GM21423 (cell line): Measurements from ENCODE around the gene RBCK1.
"Not testable (repeated sequence)": the region's sequence is repeated elsewhere in the genome, so short reads cannot be mapped to it uniquely, and the experiment has no call there.

Source experiments
- ATAC-seq: cut with Tn5 transposase; IDR thresholded peaks from one replicate; pipeline ENCODE4 v1.9.1; 2021; ENCODE audit warnings: mild to moderate bottlenecking, moderate library complexity; ENCODE audit not compliant: unreplicated experiment

Gene RBCK1

DNA sequence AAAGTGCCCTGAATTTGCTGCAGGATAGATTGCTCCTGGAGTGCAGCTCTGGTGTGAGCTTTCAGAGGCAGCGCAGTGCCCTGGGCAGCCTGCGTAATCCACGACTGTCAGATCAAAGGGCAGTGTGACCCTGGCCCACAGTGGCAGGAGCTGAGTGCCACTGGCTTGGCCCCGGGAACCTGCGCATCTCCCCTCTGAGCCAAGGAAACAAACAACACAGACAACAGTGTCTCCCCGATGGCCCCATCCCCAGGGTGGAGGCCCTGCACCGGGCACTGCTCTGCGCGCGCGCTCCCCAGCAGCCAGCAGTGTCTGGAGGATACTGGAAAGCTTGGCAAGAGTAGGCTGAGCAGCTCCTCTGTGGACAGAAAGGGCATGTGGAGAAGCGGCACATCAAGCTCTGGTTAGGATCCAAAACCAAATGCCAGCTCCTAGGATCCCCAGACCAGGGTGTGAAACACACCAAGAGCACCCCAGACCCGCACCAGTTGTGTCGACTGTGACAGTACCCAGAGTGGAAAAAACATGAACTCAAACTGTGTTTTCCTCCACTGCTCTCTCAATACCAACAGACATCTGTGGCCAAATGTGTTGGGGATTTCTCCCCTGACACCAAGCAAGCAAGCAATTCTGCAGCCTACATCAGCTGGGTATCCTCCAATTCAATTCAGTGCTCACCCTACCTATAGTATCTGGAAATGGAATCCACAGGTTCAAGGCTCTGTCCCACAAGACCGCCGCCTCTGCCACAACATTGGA lies 26.7 kb downstream of the RBCK1 start:
- ATAC-seq: no peak

DNA sequence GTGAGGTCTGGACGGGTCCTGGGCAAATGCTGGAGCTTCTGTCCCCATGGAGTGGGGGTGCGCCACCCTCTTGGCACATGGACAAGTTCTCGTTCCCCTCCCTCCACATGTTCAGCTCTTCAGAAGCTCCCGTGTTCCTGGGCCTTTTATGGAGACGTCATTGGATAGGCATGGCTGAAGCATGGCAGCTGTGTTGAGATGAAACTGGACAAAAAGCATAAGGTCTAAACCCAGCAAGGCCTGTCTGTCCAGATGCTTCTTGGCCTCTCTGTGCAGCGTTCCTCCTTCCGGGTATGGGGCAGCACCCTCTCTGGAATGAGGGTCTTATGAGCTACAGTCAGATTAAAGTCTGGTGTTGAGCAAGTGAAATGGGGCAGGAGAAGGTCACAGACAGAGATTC lies 27.5 kb downstream of the RBCK1 start:
- no peak for ATAC-seq

DNA sequence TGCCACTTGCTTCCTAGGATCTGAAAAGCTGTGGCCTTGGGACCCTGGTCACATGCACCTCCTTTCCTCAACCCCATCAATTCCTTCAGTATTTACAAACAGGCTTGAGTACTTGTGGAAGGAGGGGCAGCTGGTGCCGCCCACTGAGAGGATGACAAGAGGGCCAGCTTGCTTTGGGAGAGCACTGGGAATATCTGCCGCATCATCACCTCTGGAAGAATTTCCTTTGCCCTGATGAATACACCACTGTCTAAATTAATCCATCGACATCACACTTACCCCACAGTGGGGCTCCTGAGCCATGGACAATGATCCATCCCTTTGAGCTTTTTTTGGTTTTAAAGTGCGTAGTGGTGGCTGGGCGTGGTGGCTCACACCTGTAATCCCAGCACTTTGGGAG lies 28.4 kb downstream of the RBCK1 start:
- ATAC-seq: no peak

DNA sequence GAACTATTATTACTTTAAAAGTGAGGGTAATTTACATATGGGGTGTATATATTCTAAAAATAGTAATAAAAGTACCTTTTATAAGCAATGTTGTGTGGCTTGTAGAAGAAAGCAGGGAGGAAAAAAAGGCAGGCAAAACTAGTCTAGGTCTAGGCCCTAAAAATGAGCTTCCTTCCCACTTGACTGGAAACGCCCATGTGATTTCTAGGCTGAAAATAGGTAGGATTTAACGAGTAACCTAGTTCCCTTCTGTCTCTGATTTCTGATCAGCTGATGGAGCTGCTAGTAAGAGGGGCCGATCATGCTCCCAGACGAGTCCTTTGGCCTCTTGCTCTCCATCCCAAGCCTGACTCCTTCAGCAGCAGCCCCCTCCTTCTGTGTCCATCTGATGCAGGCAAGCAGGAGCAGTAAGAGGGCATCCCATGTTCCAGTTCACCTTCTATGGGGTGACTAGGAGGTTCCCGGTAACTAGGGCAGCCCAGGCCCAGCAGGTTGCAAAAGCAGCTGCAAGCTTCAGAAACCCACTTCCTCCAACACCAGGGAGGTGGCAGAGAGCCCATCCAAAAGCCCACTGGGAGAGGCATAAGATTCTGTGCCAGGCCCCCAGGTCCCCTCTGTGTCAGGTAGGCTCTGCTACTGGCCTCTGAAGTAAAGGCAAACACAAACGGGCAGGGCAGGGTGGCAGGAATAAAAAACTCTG lies 29.8 kb downstream of the RBCK1 start:
- ATAC-seq: no peak

DNA sequence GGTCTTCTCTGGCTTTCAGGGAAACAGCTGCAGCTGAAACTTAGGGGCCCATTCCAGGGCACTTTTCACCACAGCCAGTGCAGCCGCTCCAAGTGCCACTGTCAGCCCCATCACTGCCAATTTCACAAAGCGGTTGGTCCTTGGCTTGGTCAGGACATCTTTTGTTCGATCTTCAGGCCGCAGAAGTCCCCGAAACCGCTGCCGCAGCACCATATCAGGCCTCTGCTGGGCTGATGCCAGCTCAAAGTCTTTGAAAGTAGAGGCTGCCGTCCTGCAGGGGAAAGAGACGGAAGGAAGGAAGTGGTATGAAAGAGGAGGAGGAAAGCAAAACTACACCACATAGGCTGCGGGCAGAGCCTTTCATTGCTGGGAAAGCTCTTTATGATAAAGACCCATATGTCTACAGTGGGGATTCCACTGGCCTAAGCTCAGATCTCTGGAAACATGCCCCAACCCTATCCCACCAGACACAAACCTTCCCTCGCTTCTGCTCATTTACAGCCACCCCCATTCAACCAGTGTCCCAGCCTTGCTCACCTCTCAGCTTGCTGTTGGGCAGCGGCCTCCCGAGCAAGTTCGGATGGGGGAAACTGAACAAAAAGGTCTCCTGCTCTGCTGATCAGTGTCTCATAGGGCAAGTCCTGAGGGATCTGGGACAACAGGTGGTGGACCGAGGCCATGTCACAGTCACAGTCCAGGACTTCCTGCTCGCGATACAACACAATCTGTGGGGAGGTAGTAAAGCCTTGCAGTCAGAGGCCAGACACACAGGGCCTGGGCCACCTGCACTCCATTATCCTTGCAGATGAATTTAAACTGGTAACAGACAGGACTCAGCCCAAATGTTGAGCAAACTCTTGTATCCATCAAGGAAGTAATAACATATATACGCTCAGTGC lies 30.7 kb downstream of the RBCK1 start:
- peak; percentile 54 for ATAC-seq

DNA sequence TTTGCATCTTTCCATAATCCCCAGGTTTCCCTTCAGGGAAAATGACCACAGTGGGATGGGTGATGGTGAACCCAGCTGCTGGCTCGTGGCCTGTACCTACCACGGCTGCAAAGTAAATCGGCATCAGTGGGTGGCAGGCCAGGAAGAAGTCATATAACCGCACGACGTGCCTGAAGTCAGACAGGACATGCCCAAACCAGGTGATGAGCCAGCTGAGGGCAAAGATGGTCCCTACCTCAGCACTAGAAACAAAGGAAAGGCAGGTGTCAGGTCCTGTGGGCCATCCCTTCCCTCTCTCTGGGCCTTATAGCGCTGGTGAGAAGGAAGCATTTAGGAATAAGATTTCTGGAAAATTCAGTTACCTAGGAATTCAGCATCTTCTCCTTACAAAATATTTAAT lies 32.0 kb downstream of the RBCK1 start:
- ATAC-seq: no peak

DNA sequence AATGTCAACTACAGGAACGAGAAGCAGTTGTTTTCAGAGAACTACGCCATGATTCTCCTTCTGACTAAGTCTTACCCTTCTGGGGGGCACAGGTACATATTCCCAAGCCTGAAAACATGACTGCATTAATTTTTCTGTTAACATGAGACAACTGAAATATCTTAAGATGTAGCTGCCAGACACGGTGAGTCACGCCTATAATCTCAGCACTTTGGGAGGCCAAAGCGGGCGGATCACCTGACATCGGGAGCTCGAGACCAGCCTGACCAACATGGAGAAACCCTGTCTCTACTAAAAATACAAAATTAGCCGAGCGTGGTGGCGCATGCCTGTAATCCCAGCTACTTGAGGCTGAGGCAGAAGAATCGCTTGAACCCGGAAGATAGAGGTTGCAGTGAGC lies 32.5 kb downstream of the RBCK1 start:
- no peak for ATAC-seq

DNA sequence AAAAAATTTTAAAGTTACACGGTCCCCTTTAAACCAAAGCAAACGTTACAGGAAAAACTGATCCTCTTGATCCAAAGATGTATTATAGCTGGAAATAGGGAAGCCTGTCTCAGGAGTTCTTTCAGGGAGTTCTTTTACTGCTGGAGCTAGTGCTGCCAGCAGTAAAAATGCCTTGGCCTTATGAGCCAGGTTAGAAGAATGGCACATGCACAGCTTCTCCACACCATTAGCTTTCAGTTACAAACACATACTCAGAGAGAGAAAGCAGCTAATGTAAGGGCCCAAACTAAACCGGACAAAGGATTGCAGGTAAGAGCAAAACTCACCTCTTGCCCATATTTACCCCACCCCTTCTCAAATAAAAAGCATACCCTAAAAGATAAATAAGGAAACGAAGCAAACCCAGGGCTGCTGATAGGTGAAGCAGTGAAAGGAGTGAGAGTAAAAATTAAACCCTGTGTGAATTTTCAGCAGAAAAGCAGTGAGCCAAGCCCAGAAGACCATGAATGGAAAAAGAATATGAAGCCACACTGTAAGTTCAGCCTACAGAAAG lies 35.2 kb downstream of the RBCK1 start:
- ATAC-seq: no peak

DNA sequence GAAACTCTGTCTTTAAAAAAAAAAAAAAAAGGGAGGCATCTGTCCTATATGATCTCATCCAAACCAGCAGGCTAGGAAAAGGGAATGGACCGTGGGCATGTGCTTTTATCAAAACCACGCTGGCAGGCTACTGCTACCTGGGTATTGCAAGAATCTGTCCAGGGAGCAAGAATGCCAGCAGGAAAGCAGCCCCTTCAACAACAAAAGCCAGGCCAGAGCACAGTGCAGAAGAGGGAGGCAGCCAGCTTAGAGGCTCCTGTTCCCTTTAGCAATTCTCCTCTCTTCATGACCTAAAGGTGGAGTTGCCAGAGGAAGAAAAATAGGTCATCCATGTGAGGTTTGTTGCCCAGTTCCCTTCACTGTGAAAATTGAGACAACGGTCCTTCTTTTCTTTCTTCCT lies 36.0 kb downstream of the RBCK1 start:
- ATAC-seq: no peak

DNA sequence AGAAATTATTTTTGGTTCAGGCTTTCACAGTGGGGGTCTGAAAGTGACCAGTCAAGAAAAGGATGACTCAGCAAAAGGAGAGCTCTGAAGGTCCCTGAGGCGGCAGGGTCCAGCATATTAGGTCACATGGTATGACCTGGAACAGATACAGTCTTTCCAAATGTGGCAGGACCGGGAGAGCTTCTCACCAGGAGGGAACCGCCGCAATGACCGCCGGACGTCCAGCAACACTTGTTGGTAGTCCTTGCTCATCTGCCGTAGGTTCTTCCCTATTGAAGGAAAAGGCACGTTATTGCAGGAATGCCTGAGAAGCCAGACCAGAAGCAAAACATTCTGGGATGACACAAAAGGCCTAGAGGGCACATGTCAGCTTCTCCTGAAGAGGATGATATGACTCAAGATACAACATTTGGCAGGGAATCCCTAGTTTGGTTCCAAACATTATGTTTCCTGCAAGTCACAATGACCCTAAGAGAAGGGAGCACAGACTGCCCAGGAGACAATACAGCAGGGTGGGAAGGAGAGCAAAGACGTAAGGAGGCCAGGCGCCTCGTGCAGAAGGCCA lies 36.8 kb downstream of the RBCK1 start:
- ATAC-seq: no peak

DNA sequence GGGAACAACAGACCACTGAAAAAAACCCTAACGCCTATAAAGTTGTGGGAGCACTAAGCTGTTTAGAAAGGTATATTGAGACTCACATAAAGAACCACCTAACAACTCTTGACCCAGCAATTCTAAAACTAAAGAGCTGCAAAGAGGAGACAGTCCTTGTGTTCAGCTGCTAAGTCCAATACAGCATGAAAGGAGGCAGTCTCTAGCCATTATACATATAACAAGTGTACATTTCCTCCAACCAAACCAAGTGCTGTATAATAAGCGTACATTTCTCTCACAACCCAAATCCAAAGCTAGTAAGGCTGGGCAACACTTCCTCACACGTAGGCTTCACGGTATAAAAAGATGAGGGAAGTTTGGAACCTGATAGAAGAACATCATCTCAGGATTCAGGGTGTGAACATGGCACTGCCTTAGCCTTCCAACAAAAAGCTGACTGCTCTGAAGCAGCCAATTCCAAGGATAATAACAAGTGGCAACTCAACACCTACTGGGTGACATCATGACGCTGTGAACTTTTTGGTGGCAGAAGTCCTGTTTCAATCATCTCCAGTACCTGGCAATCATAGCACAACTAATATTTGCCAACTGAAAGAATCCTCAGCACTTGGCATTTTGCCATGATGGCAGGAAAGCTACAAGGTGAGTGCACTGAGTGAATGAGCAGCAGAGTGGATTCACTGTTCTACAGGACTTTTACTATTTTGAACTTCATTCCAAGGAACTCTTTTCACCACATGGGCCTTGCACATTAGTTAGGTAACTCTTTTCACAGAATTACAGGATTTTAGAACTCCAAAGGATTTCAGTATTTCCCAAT lies 37.6 kb downstream of the RBCK1 start:
- no peak for ATAC-seq

DNA sequence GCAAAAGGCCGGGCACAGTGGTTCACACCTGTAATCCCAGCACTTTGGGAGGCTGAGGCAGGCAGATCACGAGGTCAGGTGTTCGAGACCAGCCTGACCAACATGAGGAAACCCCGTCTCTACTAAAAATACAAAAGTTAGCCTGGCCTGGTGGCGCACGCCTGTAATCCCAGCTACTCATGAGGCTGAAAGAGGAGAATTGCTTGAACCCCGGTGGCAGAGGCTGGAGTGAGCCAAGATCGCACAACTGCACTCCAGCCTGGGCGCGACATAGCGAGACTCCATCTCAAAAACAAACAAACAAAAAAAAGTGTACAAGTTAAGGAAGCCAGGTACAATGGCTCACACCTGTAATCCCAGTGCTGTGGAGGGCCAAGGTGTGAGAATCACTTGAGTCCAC lies 43.9 kb downstream of the RBCK1 start:
- not testable (repeated sequence) for ATAC-seq

DNA sequence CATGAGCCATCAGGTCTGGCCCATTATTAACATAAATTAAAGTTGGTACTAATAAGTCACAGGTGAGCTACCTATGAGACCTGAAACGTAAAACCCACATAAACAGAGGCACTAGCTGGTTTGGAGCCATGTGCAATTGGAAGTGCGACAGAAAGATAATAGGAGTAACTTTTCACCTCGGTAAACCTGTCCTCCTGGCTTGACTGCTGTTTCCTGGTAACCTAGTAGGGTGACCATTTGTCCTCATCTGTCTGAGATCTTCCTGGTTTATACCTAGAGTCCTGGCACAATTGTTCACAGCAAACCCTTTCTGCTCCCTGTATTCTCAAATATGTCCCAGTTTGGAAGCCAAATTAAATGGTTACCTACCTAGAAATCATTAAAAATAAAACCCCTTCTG lies 46.9 kb downstream of the RBCK1 start:
- no peak for ATAC-seq

DNA sequence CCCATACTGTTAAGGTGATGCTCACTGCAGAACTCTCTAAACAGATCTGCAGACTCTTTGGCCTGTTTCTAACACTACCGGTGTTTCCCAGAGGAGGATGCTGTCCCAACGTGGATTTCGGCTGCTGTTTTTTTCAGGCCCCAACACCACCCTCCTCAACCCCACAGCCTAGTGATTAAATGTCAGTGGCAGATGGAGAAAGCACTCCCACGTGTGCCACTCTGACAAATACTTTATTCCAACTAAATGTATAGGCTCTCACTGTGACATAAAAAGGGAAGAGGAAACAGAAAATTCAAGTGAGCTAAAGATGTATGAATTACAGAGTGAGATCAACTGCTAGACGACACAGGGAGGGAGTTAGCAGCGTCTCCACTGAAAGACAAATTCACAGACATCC lies 50.7 kb downstream of the RBCK1 start:
- no peak for ATAC-seq

DNA sequence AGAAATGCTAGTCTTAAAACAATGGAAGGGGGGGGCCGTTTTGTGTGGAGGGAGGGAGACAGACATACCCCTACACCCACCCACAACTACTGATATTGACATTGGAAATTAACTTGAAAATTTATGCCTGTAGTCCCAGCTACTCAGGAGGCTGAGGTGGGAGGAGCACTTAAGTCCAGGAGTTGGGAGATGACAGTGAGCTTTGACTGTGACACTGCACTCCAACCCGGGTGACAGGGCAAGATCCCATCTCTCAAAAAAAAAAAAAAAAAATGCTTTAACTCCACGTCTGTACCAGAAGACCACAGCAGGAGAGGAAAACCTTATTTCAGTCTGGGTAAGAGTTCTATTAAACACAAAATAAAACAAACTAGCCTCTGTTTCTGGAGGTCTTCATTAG lies 52.1 kb downstream of the RBCK1 start:
- no peak for ATAC-seq

DNA sequence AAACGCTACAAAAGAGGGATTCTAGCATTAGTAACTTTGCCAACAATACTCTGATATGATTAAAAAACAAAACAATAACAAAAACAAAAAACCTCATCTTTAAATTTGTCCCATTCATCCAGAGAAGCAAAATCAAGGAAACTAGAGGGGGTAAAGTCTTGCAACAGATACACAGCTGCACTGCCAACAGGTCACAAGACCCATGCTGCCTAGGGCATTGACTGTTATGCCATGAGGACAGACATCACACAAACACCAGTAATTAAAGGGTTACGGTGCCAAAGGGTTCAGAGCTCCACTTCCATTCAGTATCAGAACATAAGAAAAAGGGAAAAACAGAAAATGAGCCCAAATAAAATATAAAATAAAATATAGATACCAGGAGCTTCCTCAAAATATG lies 52.6 kb downstream of the RBCK1 start:
- ATAC-seq: no peak

DNA sequence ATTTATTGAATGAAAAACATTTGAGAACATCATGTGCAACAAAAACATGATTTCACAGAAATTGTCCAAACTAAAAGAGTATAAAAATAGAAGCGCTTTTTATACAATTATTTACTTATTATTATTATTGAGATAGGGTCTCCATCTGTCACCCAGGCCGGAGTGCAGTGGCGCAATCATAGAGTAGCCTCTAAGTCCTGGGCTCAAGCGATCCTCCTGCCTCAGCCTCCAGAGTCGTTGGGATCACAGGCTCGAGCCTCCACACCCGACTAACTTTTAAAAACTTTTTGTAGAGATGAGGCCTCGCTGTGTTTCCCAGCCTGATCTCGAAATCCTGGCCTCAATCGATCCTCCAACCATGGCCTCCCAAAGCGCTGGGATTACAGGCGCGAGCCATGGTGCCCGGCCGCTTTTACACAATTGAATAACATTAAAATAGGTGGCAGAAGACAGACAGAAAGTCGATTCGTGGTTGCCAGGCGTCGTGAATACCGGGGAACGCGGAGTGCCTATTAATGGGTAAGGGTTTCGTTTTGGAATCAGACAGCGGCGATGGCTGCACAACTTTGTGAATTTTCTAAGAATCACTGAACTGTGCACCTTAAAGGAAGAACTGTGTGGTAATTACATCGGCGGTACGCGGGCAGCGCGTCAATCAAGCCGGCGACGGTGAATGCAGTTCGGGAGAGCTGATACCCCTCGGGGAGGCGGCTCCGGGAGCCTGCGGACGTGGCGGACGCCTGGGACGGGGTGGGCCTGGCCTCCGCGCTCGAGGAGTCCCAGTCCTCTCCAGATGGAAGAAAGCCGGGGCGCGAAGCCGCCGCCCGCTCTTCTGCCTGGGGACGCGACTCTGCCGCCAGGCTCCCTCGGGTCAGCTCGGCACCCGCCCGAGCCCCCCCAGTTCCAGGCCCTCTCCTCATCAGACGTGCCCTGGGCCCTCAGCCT lies 53.4 kb downstream of the RBCK1 start:
- ATAC-seq: peak; percentile 27

DNA sequence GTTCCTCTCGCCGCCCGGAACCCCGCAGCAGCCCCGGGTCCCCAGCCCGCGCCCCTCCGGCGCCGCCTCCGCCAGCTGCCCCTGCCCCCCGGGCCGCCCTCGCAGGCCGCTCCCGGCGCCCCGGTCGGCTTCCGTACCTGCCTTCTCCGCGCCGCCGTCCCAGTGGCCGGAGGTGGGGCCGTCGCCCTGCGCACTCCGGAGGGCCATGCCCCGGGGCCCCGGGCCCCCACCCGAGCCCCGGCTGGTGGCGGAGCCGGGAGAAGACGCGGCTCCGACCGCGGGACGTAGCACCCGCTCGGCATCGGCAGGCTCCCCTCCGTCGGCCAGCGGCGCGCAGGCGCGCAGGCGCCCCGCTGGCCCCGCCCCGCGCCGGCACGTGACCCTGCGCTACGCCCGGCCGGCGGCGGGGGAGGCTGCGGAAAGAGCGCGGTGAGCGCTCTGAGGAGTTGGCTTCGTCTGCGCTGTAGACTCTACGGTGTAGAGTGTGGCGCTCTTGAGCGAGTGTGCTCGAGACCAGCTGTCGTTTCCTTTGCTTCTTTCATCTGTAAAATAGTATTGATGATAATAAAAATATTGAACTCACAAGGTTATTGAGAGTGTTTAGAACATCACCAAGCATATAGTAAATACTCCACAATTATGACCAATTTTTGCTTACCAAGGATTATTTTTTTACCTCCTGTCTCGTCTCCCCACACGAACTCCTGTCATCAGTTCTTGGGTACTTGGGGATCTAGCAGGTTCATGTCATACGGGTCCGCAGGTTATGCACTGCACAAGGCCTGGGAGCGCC lies 54.3 kb downstream of the RBCK1 start, which contains the start of gene TBC1D20:
Gene TBC1D20 (minus strand): TSS at position 335 of the 793 bp plus-strand sequence. CDS start 128 bp downstream, at position 207.
- peak; percentile 92 for ATAC-seq
